Amniotic stem cell (primary cell): Measurements from ENCODE around the gene RAB40C.
"Not testable (repeated sequence)": the region's sequence is repeated elsewhere in the genome, so short reads cannot be mapped to it uniquely, and the experiment has no call there.

Source experiments
- DNase-seq: peaks from one replicate; lab custom pipeline; 2025; lab: John Stamatoyannopoulos, UW

Gene RAB40C

DNA sequence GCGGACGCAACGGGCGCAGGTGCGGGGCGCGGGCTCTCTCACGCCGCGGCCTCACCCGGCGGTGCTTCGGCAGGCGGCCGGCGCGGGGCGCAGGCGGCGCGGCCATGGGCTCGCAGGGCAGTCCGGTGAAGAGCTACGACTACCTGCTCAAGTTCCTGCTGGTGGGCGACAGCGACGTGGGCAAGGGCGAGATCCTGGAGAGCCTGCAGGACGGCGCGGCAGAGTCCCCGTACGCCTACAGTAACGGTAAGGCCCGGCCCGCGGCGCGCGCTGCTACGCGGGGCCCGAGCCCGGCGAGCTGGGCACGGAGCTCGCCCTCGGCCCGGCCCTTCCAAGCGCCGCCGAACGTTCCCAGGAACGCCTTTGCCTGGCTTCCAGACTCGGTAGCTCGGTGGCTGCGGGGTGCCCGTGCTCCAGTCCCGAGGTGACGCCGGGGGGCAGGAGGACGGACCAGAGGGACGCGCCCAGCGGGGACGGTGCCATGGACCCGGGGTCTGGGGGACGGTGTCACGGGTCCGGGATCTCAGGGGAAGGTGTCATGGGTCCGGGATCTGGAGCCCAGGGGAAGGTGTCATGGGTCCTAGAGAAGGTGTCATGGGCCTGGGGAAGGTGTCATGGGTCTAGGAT, 435 bp downstream of the RAB40C start:
- peak; percentile 31 for DNase-seq

DNA sequence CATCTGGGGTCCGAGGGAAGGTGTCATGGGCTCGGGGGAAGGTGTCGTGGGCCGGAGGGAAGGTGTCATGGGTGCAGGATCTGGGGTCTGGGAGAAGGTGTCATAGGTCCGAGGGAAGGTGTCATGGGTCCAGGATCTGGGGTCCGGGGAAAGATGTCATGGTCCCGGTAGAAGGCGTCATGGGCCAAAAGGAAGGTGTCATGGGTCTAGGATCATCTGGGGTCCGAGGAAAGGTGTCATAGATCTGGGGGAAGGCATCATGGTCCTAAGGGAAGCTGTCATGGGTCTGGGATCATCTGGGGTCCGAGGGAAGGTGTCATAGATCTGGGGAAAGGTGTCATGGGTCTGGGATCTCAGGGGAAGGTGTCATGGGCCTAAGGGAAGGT, 942 bp downstream of the RAB40C start:
- DNase-seq: no peak

GRCh38 chr16:591231-591630, 1.4 kb downstream of the RAB40C start:
- DNase-seq: no peak

DNA sequence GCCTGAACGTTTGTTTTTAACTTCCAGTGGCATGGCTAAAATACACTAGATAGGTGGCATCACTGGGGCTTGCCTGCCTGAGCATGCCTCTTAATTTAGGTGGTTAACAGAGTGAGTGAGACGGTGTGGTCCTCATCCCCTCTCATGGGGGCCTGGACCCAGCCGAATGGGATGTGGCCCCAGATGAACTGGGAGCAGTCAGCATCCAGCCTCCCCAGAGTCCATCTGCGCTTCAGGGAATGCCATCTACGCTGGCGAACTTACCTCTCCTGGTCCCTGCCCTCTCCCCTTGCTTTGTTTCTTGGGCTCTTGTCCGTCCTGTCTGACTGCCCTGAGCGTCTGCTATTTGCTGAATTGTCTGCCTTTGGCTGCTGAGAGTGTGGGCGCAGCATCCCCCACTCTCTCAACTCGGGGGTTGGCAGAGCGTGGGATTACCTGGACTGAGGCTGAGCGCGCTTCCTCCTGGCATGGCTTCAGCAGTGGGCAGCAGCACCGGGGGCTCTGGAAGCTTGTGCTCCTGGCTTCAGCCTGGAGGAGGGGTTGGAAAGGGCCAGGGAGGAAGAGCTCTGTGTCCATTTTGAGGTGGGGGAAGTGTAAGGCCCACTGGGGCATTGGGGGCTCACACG, 2.1 kb downstream of the RAB40C start:
- no peak for DNase-seq

GRCh38 chr16:592518-593306, 2.8 kb downstream of the RAB40C start:
- no peak for DNase-seq

DNA sequence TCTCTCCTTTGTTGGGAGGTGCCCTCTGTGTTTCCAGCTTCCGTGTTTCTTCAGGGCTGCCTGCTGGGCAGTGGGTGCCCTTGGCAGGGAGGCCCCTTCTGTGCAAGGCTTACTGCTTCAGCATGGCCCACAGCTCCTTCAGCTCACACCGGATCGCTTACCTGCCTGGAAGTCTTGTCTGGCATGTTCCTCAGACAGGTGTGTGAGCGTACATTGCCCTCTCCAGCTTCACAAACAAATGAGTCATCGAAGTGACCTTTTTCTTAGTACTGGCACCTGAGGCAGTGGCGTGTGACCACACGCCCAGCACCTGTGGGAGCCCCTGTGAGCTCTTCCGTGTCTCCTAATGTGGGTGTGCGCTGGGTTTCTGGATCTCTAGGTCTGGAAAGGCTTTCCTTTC, 3.5 kb downstream of the RAB40C start:
- DNase-seq: no peak

GRCh38 chr16:593807-594206, 3.9 kb downstream of the RAB40C start:
- DNase-seq: no peak

DNA sequence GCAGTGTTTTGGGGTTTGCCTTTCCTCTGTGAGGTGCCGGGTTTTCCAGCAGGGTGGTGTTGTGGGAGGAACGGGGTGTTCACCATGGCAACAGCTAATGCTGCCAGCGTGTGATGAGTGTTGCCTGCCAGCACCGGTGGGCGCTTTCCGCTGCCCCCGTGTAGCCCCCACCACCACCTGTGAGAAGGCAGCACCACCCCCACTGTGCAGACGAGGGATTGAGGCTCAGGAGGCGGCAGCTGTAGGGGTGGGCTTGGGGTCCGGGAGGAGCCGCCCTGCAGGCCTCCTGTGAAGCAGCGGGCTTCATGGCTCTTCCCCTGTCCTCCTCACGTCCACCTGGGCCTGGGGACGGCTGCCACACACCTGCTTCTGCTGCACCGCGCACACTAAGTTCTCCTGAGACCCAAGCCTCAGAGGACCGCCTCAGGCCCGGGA, 5.2 kb downstream of the RAB40C start:
- no peak for DNase-seq

DNA sequence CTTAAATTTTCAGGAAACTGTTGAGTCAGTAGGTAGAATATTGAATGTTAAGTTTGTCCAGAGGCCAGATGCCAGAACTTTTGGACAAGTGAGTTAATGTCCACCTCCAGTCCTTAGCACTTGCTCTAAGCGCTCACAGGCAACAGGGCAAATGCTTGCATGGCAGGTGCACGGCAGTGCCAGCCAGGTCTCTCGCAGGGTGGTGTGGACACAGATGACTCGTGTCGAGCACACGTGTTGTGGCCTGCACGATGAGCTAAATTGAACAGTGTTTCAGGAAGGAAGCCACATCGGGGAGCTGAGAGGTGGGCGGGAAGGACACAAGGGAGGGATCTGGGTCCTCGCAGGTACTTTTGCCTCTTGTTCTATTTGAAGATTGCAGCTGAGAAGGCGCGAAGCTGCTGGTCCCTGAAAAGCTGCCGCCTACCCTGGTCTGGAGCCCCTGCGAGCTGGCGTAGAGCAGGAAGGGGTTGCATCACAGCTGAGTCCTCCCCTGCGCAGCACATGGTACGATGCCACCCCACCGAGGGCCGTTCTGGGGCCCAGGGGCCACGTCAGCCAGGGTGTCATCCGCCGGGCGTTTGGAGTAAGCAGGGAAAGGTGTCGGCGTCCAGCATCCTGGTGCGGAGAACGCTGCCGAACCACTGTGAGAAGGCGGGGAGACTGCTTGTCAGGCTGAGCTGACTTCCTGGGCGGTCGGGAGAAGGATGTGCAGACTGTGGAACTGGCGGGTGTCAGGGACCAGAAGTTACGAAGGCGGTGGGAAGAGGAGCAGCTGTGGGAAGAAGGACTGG, 6.3 kb downstream of the RAB40C start:
- no peak for DNase-seq

DNA sequence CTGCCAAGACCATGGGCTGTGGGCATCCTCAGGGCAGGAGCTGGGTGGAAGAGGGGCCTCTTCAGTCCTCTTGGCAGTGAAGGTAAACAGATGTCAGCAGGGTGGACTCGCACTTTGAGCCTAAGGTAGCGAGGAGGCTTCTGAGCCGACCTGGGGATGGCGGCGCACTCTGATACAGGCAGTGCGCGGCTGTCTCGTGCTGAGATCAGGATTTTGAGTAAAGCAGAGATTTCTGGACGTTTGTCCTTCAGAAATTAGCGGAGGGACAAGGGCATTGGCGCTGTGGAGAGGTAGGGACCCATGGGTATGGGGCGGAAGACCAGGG, 6.8 kb downstream of the RAB40C start:
- DNase-seq: no peak

DNA sequence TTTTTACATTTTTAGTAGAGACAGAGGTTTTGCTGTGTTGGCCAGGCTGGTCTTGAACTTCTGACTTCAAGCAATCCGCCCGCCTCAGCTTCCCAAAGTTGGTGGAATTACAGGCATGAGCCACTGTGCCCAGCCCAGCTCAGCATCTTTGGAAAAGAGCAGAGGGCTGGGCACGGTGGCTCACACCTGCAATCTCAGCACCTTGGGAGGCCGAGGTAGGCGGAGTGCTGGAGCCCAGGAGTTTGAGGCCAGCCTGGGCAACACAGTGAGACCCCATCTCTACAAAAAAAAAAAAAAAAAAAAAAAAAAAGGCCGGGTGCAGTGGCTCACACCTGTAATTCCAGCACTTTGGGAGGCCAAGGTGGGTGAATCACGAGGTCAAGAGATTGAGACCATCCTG, 7.8 kb downstream of the RAB40C start:
- not testable (repeated sequence) for DNase-seq

GRCh38 chr16:598823-599739, 9.2 kb downstream of the RAB40C start:
- no peak for DNase-seq

DNA sequence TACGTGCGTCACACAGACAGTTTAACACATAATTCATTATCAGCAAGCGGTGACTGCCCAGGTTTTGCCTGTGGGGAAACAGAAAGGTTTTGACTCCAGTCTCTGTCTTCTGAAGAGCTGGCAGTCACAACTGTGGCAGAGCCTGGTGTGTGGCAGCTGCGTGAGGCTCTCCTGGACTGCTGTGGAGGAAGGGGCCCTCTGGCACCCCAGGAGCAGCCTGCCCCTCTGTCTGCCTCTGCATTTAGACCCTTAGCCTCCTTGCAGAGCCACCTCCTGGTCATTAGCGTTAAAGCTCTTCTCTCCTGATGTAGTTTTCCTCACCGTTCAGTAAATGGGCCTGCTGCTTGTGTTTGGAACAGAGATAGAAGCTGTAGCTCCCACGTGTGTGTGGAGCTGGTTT, 10.9 kb downstream of the RAB40C start:
- DNase-seq: no peak

- no peak for DNase-seq
Observed at GRCh38 chr16:603933-604332, 14.1 kb downstream of the RAB40C start.

DNA sequence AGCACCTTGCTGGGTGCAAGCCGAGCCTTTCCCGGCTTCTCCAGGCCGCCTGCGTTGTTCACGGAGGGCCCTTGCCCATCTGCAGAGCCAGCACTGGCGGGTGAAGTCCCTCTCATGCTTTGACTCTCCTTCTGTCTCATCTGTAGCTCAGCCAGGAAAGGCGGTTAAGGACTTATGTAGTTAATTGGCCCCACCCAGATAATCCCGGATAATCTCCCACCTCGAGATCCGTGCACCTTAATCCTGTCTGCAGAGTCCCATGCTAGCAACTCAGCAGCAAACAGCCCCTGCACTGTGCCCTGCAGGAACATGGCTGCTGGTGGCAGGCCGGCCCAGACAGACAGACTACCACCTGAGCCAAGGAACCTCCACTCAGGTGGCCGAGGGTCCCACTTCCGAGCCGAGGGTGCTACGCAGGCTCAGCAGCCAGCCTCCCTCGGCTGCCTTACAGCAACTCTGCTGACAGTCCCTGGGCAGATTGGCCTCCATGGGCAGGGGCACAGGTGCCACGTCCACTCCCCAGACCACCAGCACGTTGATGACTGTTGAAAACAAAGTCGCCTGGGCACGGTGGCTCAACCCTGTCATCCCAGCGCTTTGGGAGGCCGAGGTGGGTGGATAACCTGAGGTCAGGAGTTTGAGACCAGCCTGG, 16.9 kb downstream of the RAB40C start:
- DNase-seq: no peak

DNA sequence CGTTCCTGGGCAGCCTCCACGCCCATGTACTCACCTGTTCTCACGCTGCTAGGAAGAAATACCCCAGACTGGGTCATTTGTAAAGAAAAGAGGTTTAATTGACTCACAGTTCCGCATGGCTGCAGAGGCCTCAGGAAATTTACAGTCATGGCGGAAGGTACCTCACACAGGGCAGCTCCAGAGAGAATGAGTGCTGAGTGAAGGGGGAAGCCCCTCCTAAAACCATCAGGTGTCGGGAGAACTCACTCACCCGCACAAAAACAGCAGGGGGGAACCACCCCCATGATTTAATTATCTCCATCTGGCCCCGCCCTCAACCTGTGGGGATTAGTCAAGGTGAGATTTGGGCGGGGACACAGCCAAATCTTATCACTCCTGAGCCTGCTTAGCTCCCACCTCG, 18.2 kb downstream of the RAB40C start:
- no peak for DNase-seq

GRCh38 chr16:609316-609715, 19.4 kb downstream of the RAB40C start:
- DNase-seq: no peak

- no peak for DNase-seq
Observed at GRCh38 chr16:609984-610383, 20.1 kb downstream of the RAB40C start.

GRCh38 chr16:610513-611381, 20.9 kb downstream of the RAB40C start:
- no peak for DNase-seq

- DNase-seq: no peak
Observed at GRCh38 chr16:615122-615521, 25.3 kb downstream of the RAB40C start.
